HEK293 (cell line): ENCODE data around the gene RASA3.
"Not testable (repeated sequence)": the region's sequence is repeated elsewhere in the genome, so short reads cannot be mapped to it uniquely, and the experiment has no call there.

Experiments
- CTCF ChIA-PET: fragments of 350-600 bp; formaldehyde crosslinking; extraction: SDS; loops from one replicate; lab custom pipeline; 2021; ENCODE audit warnings: antibody characterized with exemption; lab: Yijun Ruan, JAX
- POLR2A ChIA-PET: fragments of 300-600 bp; formaldehyde crosslinking; extraction: SDS; loops from one replicate; lab custom pipeline; 2020; ENCODE audit warnings: antibody characterized with exemption, inconsistent platforms; lab: Yijun Ruan, JAX
- H3K27ac ChIP-seq: fragments of 200-500 bp; sonication (Bioruptor generic); 2 replicates; pipeline ENCODE4 v1.5.1; 2014; ENCODE audit warnings: low read depth, low read length, control low read depth, inconsistent platforms; ENCODE audit errors: extremely low read depth
- H3K36me3 ChIP-seq, 2 experiments: fragments of 200-500 bp in 1 of 2; sonication (Bioruptor generic) in 1 of 2; 1 replicate in 1 of 2; 2 replicates in 1 of 2; pipeline ENCODE4 v1.5.1; 2014 to 2017; ENCODE audit warnings: inconsistent platforms in 2 of 2, low read length in 2 of 2; ENCODE audit not compliant: control insufficient read depth in 2 of 2, insufficient read depth in 1 of 2
- H3K4me1 ChIP-seq: fragments of 200-500 bp; sonication (Bioruptor generic); 2 replicates; pipeline ENCODE4 v1.5.1; 2014; ENCODE audit warnings: mild to moderate bottlenecking, low read length, inconsistent platforms; ENCODE audit not compliant: control insufficient read depth, insufficient read depth
- H3K4me3 ChIP-seq: 2 replicates; pipeline ENCODE4 v1.5.1; 2011; ENCODE audit warnings: low read depth, mild to moderate bottlenecking, control low read depth, low read length, moderate library complexity
- H3K9me3 ChIP-seq: fragments of 200-500 bp; sonication (Bioruptor generic); 2 replicates; pipeline ENCODE4 v1.5.1; 2014; ENCODE audit warnings: low read depth, low read length, inconsistent platforms; ENCODE audit not compliant: control insufficient read depth, insufficient read depth
- EGR2 ChIP-seq: fragments of 450-650 bp; formaldehyde crosslinking; IDR thresholded peaks from 2 replicates; pipeline ENCODE4 v1.5.1; 2016; ENCODE audit warnings: low read depth, missing biosample characterization, missing genetic modification characterization
- GFI1B ChIP-seq: fragments of 450-650 bp; formaldehyde crosslinking; IDR thresholded peaks from 2 replicates; pipeline ENCODE4 v1.5.1; 2016; ENCODE audit warnings: missing biosample characterization, missing genetic modification characterization
- KLF16 ChIP-seq: fragments of 450-650 bp; formaldehyde crosslinking; IDR thresholded peaks from 2 replicates; pipeline ENCODE4 v1.5.1; 2017; ENCODE audit warnings: missing biosample characterization, missing genetic modification characterization
- MEIS1 ChIP-seq: sonication (generic); formaldehyde crosslinking; IDR thresholded peaks from 2 replicates; pipeline ENCODE4 v1.8.1; 2022; ENCODE audit warnings: missing genetic modification reagents, mild to moderate bottlenecking, borderline replicate concordance
- SP2 ChIP-seq: fragments of 450-650 bp; formaldehyde crosslinking; IDR thresholded peaks from 2 replicates; pipeline ENCODE4 v1.5.1; 2016; ENCODE audit warnings: missing biosample characterization, missing genetic modification characterization
- TRIM28 ChIP-seq: IDR thresholded peaks from 2 replicates; pipeline ENCODE4 v1.6.1; 2011; ENCODE audit warnings: low read length, control low read depth, borderline replicate concordance
- ZBTB7A ChIP-seq: fragments of 450-650 bp; formaldehyde crosslinking; IDR thresholded peaks from 2 replicates; pipeline ENCODE4 v1.5.1; 2016; ENCODE audit warnings: low read depth, missing biosample characterization, missing genetic modification characterization
- ZFHX2 ChIP-seq: fragments of 450-650 bp; formaldehyde crosslinking; conservative IDR thresholded peaks from 2 replicates; pipeline ENCODE4 v1.5.1; 2016; ENCODE audit warnings: missing biosample characterization, missing genetic modification characterization
- ZNF10 ChIP-seq: fragments of 450-650 bp; formaldehyde crosslinking; IDR thresholded peaks from 2 replicates; pipeline ENCODE4 v1.5.1; 2017; ENCODE audit warnings: missing biosample characterization, missing genetic modification characterization
- ZNF132 ChIP-seq: fragments of 450-650 bp; formaldehyde crosslinking; IDR thresholded peaks from 2 replicates; pipeline ENCODE4 v1.5.1; 2017; ENCODE audit warnings: missing biosample characterization, missing genetic modification characterization, borderline replicate concordance
- ZNF157 ChIP-seq: fragments of 450-650 bp; formaldehyde crosslinking; IDR thresholded peaks from 2 replicates; pipeline ENCODE4 v1.5.1; 2016; ENCODE audit warnings: missing biosample characterization, missing genetic modification characterization
- ZNF239 ChIP-seq: fragments of 450-650 bp; formaldehyde crosslinking; IDR thresholded peaks from 2 replicates; pipeline ENCODE4 v1.5.1; 2016; ENCODE audit warnings: missing biosample characterization, missing genetic modification characterization
- ZNF24 ChIP-seq: fragments of 450-650 bp; formaldehyde crosslinking; IDR thresholded peaks from 2 replicates; pipeline ENCODE4 v1.5.1; 2016; ENCODE audit warnings: missing biosample characterization, missing genetic modification characterization
- ZNF266 ChIP-seq: fragments of 450-650 bp; formaldehyde crosslinking; IDR thresholded peaks from 2 replicates; pipeline ENCODE4 v1.5.1; 2016; ENCODE audit warnings: missing biosample characterization, missing genetic modification characterization, low read depth
- ZNF280D ChIP-seq: fragments of 450-650 bp; formaldehyde crosslinking; IDR thresholded peaks from 2 replicates; pipeline ENCODE4 v1.5.1; 2016; ENCODE audit warnings: missing biosample characterization, missing genetic modification characterization
- ZNF341 ChIP-seq: fragments of 450-650 bp; formaldehyde crosslinking; IDR thresholded peaks from 2 replicates; pipeline ENCODE4; 2016; ENCODE audit warnings: low read depth, missing biosample characterization, missing genetic modification characterization
- ZNF529 ChIP-seq: fragments of 450-650 bp; formaldehyde crosslinking; IDR thresholded peaks from 2 replicates; pipeline ENCODE4 v1.5.1; 2017; ENCODE audit warnings: missing genetic modification characterization, missing biosample characterization; ENCODE audit not compliant: insufficient replicate concordance
- ZNF585B ChIP-seq: fragments of 450-650 bp; formaldehyde crosslinking; IDR thresholded peaks from 2 replicates; pipeline ENCODE4 v1.5.1; 2016; ENCODE audit warnings: missing biosample characterization, missing genetic modification characterization
- ZNF624 ChIP-seq: fragments of 450-650 bp; formaldehyde crosslinking; IDR thresholded peaks from 2 replicates; pipeline ENCODE4 v1.5.1; 2017; ENCODE audit warnings: missing biosample characterization, missing genetic modification characterization
- ZNF670 ChIP-seq: fragments of 450-650 bp; formaldehyde crosslinking; IDR thresholded peaks from 2 replicates; pipeline ENCODE4 v1.5.1; 2016; ENCODE audit warnings: missing biosample characterization, missing genetic modification characterization, low read depth
- ZNF76 ChIP-seq: fragments of 450-650 bp; formaldehyde crosslinking; IDR thresholded peaks from 2 replicates; pipeline ENCODE4; 2016; ENCODE audit warnings: low read depth, missing biosample characterization, missing genetic modification characterization, borderline replicate concordance
- ZXDB ChIP-seq: fragments of 450-650 bp; formaldehyde crosslinking; IDR thresholded peaks from 2 replicates; pipeline ENCODE4 v1.5.1; 2016; ENCODE audit warnings: missing biosample characterization, missing genetic modification characterization
- TF ChIP-seq, protein P1 (sequence below): fragments of 450-650 bp; formaldehyde crosslinking; IDR thresholded peaks from 2 replicates; pipeline ENCODE4 v1.5.1; 2016; ENCODE audit warnings: missing biosample characterization, missing genetic modification characterization

Gene RASA3

DNA sequence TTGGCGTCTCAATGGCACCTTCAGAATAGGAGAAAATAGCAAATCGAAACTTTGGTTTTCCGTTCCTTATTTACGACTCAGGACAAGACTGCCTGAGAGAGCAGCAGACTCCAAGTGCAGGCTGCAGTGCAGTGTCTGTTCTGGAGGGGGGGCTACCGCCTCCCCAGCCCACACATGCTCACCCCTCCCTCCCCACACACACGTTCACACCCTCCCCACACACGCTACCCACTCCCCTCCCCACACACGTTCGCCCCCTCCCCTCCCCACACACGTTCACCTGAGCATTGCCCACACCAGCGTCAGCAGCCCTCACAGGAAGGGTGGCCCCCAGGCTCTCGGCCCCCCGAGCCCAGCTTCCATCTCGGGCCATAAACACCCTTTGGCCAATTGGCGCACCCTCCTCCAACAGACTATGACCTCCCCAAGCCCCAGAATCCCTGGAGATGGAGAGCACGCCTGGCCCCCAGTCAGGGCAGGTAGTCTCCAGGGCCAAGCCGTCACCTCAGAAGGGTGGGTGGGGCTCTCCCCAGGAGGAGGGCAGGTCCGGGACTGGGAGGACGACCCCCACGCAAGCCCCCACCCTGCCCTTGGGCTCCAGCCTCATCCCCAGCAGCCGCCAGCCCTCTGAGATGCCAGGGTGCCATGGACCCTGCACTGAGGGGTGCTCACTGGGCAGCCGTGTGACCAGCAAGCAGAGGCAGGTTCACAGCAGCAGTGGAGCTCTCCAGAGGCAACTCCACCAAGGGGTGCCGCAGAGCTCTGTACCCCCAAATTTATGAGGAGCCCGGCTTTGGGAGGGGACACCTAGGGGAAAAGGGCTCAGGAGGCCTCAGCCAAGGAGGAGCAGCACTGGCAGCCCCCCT, 27.5 kb downstream of the RASA3 start:
- ChIA-PET CTCF (no interaction called here), POLR2A (no interaction called here)
- Histone ChIP-seq H3K27ac (no peak overlapping the region), H3K9me3 (no peaks in the 10 kb centered on the region), H3K36me3 (no peaks in the 10 kb centered on the region), H3K4me1 (no peaks in the 10 kb centered on the region), H3K4me3 (no peak overlapping the region)
- TF ChIP-seq EGR2 (tag by site-specific recombination) (no peak), ZFHX2 (tag by site-specific recombination) (peak; percentile 18; the same call in 1 of the 2 replicates)

GRCh38 chr13:114103801-114104654, 28.4 kb downstream of the RASA3 start:
- Histone ChIP-seq H3K4me3 (no peak overlapping the region), H3K27ac (no peak overlapping the region), H3K4me1 (no peaks in the 10 kb centered on the region), H3K9me3 (no peaks in the 10 kb centered on the region), H3K36me3 (no peaks in the 10 kb centered on the region)
- ChIA-PET CTCF (no interaction called here), POLR2A (no interaction called here)
- TF ChIP-seq TRIM28 (no peak), ZBTB7A (no peak), ZNF624 (tag by site-specific recombination) (no peak), ZNF10 (tag by site-specific recombination) (no peak), GFI1B (tag by site-specific recombination) (no peak), ZNF24 (no peak), ZNF529 (no peak), ZXDB (no peak), ZNF132 (tag by site-specific recombination) (no peak)

- H3K4me1 ChIP-seq, H3K9me3 ChIP-seq, H3K27ac ChIP-seq, H3K4me3 ChIP-seq, POLR2A ChIA-PET, H3K36me3 ChIP-seq, CTCF ChIA-PET: not testable (repeated sequence)
Measured at GRCh38 chr13:114103289-114103621, 29.2 kb downstream of the RASA3 start.

DNA sequence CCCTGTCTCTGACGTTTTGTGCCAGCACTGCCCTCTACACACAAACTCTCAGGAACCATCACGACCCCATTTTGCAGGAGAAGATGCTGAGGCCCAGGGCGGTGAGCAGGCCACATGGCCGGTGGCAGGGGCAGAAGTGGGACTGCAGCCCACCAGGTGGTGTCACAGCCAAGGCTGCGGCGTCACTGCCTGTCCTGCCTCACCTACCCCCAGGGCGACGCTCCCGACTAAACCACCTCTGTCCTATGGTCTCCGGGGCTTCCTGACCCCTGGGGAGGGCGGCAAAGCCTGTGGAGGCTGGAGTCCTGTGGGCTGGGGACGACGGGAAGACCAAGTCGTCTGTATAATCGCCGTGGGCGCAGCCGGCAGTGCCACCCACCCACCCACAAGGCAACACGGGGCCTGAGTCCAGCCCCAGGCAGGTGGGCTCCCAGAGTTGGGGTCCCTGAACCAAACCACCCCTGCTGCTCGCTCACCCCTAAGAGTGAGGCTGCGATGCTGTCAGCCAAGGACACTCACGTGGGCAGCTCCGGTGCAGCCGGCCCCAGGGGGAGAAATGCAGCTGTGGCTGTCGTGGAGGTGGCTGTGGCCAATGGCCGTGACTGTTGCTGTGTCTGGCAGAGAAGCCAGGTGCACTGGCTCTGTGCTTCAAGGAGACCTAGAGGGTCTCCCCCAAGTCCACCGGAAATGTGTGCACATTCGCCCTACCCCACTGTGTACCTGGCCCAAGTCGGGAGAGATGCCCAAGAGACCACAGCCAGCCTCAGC, 29.7 kb downstream of the RASA3 start:
- H3K9me3 ChIP-seq = no peaks in the 10 kb centered on the region
- H3K4me3 ChIP-seq = no peak overlapping the region
- no peaks in the 10 kb centered on the region for H3K4me1 ChIP-seq
- POLR2A ChIA-PET = no interaction called here
- CTCF ChIA-PET = interaction anchor here (0.6 kb wide), 1 partner anchor 81 kb away, joined by 4 read pairs; no protein-coding TSS in a partner anchor
- no peaks in the 10 kb centered on the region for H3K36me3 ChIP-seq
- no peak overlapping the region for H3K27ac ChIP-seq
- TF ChIP-seq, protein P1, sequence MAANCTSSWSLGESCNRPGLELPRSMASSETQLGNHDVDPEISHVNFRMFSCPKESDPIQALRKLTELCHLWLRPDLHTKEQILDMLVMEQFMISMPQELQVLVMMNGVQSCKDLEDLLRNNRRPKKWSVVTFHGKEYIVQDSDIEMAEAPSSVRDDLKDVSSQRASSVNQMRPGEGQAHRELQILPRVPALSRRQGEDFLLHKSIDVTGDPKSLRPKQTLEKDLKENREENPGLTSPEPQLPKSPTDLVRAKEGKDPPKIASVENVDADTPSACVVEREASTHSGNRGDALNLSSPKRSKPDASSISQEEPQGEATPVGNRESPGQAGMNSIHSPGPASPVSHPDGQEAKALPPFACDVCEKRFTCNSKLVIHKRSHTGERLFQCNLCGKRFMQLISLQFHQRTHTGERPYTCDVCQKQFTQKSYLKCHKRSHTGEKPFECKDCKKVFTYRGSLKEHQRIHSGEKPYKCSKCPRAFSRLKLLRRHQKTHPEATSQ (tag by site-specific recombination) = no peak
- no peak for TF ChIP-seq SP2 (tag by site-specific recombination)
- no peak for TF ChIP-seq ZNF157
- no peak for TF ChIP-seq ZNF239 (tag by site-specific recombination)
- TF ChIP-seq ZNF585B (tag by site-specific recombination) = no peak
- TF ChIP-seq ZNF280D (tag by site-specific recombination) = no peak
- TF ChIP-seq ZNF341 = no peak
- TF ChIP-seq ZNF76 = no peak
- no peak for TF ChIP-seq ZNF266 (tag by site-specific recombination)
- no peak for TF ChIP-seq MEIS1
- TF ChIP-seq ZNF670 (tag by site-specific recombination) = no peak
- no peak for TF ChIP-seq KLF16 (tag by site-specific recombination)
